ENCODE data around the gene LTA.

The LTA gene

DNA sequence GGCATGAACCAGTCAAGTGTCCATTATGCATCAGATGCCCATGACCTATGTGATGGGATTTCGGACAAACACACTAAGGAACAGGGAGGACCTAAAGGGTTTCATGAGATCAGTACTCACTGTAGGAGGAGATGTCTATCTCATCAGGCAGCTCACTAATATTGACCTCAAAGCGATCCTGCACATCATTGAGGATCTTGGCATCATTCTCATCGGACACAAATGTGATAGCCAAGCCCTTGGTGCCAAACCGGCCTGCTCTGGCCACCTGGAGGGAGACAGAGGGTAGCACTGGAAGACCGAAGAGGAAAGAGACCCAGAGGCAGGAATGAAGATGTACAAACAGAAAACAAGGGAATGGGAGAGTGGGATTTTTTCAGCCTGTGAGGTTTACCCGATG is 41.4 kb upstream of the LTA start:
- no peak overlapping the region for H3K4me3 ChIP-seq (ENCODE audit: low read length)
- TF ChIP-seq, protein P1, sequence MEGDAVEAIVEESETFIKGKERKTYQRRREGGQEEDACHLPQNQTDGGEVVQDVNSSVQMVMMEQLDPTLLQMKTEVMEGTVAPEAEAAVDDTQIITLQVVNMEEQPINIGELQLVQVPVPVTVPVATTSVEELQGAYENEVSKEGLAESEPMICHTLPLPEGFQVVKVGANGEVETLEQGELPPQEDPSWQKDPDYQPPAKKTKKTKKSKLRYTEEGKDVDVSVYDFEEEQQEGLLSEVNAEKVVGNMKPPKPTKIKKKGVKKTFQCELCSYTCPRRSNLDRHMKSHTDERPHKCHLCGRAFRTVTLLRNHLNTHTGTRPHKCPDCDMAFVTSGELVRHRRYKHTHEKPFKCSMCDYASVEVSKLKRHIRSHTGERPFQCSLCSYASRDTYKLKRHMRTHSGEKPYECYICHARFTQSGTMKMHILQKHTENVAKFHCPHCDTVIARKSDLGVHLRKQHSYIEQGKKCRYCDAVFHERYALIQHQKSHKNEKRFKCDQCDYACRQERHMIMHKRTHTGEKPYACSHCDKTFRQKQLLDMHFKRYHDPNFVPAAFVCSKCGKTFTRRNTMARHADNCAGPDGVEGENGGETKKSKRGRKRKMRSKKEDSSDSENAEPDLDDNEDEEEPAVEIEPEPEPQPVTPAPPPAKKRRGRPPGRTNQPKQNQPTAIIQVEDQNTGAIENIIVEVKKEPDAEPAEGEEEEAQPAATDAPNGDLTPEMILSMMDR (conservative IDR thresholded peaks at IDR 0.05; ENCODE audit: low read length), result no peak
- DNase-seq (ENCODE audit: low read depth), result no peak

DNA sequence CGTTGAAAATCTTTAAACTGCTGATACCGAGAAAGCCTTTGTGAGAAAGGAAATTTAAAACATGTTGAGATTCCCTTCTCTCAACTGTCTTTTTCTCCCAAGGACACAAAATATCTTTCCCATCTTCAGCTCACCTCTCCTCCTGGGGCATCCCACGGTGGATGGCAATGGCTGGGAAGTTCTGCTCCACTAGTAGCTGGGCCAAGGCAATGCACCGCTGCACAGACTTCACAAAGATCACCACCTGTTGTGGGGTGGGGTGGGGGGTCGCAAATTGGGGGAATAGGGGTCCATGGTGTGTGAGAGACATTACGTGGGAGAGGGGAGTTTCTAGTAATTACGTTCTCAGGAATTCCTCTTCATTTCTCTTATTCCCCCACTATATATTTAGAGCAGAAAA is 40.9 kb upstream of the LTA start:
- TF ChIP-seq, protein P1 (conservative IDR thresholded peaks at IDR 0.05; ENCODE audit: low read length), result no peak
- no peak overlapping the region for H3K4me3 ChIP-seq (ENCODE audit: low read length)
- DNase-seq (ENCODE audit: low read depth), result no peak

DNA sequence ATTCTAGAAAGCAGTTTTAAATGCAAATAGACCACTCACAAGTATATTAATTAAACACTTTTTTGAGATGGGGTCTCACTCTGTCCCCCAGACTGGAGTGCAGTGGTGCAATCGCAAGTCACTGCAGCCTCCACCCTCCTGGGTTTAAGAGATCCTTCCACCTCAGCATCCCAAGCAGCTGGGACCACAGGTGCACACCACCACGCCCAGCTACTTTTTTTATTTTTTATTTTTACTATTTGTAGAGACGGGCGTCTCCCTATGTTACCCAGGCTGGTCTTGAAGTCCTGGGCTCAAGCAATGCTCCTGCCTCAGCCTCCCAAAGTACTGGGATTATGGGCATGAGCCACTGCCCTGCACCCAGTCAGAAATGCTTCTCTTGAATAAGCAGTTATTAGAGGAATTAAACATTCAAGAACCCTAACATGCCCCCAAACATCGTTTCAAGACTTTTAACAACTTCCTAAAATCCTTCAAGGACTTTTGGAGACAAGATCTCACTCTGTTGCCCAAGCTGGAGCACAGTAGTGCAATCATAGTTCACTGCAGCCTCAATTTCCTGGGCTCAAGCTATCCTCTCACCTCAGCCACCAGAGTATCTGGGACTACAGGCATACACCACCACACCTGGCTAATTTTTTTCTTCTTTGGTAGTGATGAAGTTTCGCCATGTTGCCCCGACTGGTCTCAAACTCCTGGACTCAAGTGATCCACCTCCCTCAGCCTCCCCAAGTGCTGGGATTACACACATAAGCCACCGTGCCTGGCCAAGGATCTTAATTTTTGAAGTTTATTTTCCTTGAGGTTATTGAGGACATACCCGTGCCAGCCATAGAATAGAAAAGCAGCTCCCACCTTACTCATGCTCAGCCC is 40.1 kb upstream of the LTA start:
- TF ChIP-seq, protein P1 (conservative IDR thresholded peaks at IDR 0.05; ENCODE audit: low read length), result no peak
- H3K4me3 ChIP-seq (ENCODE audit: low read length), result no peak overlapping the region
- DNase-seq (ENCODE audit: low read depth), result no peak

DNA sequence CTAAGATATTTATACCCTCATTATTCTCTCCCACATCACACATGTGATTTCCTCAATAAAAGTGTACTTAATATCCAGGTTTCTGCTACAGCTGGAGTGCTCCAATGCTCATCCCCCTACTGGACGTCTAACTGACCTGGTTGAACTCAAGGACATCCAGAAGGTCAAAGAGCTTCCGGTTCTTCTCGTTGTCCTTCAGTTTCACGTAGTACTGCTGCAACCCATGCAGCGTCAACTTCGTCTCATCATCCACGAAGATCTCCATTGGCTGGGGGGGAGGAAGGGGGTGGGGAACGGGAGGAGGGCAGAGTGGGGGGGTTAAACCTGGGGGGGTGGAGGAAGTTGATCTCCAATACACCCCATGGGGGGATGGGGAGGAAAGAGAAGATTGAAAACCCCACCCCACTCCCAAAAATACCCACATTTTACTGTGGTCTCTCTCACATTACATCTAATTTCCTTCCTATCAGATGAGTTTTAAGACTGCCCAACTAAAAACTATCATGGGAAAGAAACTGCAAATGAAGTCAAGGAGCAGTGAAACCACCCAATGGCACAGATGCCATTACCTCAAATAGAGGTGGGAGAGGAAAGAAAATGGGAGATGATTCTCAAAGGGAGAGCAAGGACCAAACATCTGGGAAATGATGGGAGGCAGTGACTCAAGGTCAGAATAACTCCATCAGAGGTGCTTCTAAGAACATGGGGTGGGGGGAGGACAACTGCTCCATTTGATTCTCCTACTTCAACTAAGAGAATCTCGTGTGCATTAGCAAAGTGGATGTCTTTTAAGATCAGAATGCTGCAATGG is 39.2 kb upstream of the LTA start:
- no peak for DNase-seq (ENCODE audit: low read depth)
- TF ChIP-seq, protein P1 (conservative IDR thresholded peaks at IDR 0.05; ENCODE audit: low read length), result no peak
- H3K4me3 ChIP-seq (ENCODE audit: low read length), result no peak overlapping the region

DNA sequence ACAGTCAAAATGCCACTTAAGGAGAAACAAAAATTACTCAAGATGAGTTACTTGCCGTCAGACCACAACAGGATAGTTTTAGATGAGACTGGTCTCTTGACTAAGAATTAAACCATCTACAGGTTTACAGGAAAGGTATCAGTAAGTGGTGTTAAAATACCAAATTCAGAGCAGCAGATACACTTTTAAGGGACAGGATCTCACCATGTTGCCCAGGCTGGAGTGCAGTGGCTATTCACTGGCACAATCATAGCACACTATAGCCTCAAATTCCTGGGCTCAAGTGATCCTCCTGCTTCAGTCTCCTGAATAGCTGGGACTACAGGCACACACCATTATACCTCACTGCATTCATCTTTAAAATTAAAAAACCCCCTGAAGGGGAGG is 38.6 kb upstream of the LTA start:
- H3K4me3 ChIP-seq (ENCODE audit: low read length), result no peak overlapping the region
- TF ChIP-seq, protein P1 (conservative IDR thresholded peaks at IDR 0.05; ENCODE audit: low read length), result no peak
- DNase-seq (ENCODE audit: low read depth), result no peak

DNA sequence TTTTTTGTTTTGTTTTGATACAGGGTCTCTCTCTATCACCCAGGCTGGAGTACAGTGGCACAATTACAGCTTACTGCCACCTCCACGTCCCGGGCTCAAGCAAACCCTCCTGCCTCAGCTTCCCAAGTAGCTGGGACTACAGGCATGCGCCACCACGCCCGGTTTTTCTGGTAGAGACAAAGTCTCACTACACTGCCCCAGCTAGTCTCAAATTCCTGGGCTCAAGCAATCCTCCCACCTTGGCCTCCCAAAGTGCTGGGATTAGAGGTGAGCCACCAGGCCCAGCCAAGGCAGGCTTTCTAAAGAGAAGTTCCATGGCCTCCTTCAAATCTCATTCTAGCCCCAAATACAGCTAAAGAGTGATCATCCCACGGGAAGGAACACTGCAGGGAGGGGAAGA is 38.1 kb upstream of the LTA start:
- no peak overlapping the region for H3K4me3 ChIP-seq (ENCODE audit: low read length)

More for the DNA sequence above, 38.1 kb upstream of the LTA start:
- TF ChIP-seq, protein P1 (conservative IDR thresholded peaks at IDR 0.05; ENCODE audit: low read length), result no peak
- DNase-seq (ENCODE audit: low read depth), result no peak
